ENCODE results near the gene PTPRN2.

PTPRN2 gene

DNA sequence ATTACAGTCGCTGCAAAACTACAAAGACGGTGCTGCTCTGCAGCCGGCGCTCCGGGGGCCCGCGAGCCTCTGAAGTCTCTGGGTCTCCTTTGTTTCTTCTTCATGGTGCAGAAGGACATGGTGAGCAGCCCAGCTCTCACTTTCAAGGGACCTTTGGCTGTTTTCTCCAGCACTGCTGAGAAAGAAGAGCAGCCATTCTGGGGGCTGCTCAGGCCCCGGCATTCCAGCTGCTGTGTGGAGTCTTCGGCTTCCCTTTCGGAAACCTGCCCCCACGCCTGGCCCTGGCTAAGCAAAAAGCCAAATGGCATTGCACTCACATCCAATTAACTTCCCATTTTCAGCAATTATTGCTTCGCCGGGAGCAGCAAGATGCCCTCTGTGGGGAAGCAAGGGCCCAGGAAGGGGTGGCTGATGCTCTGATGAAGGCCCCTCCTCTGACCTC, 555.7 kb downstream of the PTPRN2 start:
- no peak for DNase-seq

DNA sequence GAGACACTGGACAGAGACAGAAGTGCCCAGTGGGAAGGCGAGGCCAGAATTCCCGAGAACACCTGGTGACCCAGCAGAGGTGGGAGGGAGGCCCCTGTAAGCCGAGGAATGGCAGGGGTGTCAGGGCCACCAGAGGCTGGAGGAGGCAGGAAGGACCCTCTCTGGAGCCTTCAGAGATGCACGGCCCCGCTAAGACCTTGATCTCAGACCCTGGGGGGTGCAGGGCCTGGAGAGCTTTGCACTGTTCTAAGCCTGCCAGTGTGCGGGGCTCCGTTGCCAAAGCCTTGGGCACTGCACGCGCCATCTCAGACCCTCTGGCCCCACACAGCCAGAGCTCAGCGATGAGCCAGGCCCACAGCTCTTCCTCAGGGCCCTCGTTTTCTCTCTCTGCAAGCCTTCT, 557.1 kb downstream of the PTPRN2 start:
- DNase-seq = no peak

DNA sequence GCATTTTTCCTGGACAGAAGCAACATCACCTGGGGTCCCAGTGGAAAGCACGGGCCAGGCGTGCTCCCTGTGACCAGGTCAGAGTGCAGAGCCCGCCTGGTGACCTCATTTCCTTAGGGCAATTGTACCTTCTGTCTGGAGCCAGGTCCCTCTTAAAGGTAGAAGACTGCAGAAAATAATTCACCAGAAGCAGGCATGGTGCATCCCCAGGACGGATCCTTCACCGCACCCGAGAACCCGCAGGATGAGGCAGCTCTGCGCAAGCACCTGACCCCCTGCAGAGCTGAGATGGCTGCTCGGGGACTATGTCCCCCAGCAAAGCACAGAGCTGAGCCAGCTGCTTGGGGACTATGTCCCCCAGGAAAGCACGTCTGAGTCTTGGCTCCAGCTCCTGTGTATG, 557.6 kb downstream of the PTPRN2 start:
- no peak for DNase-seq

DNA sequence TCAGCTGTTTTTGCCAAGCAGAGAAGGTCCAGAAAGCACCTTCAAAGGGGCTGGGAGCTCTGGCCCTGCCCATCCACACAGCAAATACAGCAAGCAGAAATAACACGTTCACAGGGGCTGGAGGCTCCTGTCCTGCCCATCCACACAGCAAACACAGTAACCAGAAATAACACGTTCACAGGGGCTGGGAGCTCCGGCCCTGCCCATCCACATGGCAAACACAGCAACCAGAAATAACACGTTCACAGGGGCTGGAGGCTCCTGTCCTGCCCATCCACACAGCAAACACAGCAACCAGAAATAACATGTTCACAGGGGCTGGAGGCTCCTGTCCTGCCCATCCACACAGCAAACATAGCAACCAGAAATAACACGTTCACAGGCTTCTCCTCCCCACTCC, 558.1 kb downstream of the PTPRN2 start:
- DNase-seq = no peak

DNA sequence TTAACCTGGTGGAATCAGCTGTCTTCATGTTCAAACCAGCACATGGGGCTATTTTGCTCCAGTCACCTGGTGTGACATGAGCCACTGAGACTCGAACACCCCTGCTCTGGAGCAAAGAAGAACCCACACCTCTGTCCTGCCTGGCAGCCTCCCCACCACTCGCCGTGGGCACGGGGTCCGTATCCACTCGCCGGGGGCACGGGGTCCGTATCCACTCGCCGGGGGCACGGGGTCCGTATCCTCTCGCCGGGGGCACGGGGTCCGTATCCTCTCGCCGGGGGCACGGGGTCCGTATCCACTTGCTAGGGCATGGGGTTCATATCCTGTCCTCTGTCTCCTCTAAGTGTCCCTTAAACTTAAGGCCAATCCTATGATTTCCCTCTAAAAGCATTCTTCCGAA, 558.7 kb downstream of the PTPRN2 start:
- no peak for DNase-seq

DNA sequence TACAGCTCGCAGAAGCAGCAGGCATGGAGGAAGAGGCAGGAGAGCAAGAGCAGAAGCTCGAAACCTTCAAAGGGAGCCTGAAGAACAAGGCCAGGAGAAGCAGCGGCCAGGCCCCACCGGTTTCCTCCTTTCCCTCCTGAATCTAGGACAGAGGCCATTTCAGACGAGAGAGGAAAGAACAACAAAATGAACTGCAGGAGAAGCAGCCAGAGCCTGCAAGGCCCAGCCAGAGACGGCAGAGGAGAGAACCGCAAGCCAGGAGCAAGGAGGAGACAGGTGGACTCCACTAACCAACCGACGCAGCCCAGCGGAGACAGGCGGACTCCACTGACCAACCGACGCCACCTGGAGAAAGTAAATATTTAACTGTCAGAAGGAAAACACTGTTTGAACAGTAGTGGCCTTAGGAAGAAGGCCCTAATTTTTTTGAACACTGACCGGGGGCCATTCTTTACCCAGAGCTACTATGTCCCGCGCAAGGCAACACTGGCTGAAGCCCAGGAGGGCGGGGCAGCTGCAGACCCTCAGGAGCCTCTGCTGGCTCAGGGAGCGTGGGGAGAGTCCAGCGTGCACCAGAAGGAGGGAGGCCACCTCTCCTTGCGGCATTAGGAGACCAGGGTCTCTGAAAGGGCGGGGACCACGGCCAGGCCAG, 559.2 kb downstream of the PTPRN2 start:
- no peak for DNase-seq

DNA sequence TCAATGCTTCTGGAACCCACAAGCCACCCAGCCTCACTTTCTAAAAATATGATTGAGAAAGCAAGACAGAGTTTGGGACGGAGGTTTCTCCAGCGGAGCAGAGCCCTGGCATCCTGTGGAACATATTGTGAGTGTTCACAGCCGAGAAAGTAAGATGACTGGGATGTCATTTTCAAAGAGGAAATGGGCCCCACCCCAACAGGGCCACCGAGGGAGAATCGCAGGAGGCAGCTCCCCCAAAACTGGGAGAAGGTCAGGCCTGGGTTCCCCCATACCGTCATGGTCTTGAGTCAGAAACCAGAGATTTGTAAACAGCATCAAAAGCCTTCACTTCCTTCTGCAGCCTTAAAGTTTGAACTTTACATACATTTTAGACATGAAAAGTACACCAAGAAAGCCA, 560.0 kb downstream of the PTPRN2 start:
- DNase-seq = no peak

DNA sequence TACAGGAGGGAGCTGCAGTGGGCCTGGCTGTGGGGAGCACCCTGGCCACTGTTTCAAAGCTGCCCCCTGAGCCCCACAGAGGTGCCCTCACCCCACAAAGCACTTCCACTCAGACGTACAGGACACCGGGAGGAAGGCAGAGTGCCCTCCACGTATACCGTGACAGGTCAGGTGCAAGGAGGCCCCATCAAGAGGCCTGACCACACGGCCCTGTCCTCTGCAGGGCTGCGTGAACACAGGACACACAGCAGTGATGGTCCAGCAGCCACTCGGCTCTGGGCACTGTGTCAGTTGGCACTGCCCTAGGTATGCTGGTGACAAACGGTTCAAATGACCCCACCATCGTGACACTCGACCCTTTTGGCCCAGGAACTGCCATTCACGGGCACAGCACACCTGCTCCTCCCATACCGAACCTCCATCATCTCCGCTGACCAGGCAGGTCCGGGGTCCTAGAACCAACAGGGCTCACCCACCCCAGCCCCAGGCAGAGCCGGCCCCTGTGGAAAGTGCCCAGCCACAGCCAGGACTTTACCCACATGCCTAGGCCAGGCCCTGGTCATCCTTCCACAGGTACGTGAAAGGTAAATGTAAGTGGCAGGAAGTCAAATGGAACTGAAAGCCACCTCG, 560.9 kb downstream of the PTPRN2 start:
- DNase-seq = no peak

DNA sequence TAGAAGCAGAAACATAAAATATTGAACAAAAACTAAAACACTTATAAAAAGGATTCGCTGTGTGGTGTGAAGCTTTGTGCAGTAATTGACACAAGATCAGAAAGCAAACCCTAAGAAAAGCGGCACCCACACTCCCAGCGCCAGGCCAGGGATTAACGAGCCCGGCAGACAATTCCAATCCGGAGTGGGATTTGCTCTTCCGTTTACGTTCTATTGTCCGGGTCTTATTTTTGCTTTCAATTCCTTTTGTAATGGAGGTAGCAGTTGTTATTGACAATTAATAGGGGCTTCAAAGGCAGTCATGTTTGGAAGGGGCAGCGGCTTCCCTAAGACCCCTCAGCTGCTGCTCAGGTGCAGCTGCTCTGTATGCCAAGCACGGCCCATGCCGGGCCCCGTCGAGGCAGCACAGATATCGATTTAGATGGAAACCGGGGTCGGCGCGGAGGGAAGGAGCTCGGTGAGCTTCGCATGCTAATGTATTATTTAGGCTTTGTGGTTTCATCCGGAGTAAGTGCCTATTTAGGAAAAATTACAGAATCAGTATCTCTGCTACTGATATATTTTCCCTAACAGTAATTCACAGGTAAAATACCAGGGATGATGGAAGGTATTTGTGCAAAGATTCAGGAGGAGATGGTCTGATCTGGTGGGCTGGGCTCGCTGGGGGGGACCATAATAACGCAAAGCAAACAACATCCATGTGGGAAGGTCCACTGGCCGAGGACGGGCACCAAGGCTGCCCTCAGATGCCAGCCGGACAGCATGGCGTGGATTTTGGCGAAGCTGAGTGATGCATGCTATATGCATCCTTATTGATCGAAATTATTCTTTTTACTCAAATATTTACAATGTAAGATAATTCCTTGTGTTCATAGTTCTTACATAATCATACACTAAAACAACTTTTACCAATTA, 561.7 kb downstream of the PTPRN2 start:
- DNase-seq = no peak

DNA sequence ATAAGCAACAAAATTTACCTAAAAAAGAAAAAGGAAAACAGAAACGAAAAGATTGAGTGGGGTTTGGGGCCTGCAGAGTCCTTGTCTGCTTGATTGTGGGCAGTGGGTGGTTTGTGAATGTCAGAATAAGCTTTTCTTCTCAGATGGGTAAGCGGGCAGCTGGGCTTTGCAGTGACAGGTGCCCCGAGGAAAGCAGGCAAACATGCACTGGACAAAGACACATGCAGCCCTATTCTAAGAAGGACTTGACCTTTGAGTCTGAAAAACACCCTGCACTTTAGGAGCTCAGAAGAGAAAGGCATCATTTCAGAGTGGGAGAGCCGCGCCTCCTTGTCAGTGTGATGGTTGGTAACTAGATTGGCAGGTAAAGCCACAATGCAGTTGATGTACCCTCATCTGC, 562.7 kb downstream of the PTPRN2 start:
- DNase-seq = no peak

DNA sequence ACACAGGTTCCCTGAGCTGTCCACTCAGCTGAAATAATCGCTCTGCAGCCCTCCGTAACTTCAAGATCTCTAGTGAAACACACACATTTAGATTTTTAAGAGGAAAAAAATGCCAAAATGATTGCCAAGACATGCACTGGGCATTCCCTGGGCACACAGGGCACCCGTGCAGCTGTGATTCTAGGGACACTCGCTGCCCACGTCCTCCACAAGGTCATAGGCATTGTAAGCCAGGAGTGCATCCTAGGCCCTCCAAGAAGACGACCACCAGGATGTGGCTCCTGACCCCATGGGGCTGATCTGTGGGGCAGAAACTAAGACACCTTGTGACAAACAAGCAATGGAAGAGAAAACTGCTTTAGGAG, 563.3 kb downstream of the PTPRN2 start:
- no peak for DNase-seq

DNA sequence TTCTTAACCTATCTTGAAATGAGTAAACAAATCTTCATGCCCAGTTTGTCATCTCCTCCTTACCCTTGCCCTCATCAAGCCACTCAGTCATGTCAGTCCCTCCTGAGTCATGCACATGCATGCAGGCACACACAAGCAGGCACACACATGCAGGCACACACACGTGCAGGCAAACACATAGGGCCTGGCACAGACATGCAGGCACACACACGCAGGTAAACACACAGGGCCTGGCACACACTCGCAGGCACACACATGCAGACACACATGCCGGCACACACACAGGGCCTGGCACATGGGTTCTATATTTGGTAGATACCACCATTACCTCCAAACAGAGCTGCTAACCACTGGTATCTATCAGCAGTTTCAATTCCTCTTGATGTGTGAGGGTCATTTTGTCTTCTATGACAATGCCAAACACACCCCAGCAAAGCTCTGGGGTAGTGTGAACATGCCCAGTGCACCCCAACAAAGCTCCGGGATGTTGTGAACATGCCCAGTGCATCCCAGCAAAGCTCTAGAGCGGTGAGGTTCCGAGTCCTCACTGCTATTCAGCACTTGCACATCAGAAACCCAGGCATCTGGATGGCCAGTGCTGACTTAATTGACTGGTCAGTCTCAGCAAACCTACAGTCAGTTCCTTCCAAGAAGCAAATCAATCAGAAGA, 563.8 kb downstream of the PTPRN2 start:
- DNase-seq = no peak

DNA sequence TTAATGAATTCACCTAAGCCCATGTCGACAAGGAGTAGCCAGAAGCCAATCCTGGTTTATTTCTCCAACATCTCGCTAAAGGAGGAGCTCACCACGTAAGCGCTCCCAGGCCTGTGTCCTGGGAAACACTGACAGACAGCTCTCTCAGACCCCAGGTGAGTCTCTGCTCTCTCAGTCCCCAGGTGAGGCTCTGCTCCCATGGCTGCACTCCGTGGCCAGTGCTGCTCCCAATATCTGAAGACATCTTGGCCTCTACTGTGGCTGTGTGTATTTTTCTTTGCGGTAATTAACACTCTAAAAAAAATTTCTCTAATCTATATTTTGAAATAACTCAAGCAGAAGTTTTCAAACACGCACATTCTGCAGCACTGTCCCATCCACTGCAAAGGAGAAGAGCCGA, 564.5 kb downstream of the PTPRN2 start:
- no peak for DNase-seq

DNA sequence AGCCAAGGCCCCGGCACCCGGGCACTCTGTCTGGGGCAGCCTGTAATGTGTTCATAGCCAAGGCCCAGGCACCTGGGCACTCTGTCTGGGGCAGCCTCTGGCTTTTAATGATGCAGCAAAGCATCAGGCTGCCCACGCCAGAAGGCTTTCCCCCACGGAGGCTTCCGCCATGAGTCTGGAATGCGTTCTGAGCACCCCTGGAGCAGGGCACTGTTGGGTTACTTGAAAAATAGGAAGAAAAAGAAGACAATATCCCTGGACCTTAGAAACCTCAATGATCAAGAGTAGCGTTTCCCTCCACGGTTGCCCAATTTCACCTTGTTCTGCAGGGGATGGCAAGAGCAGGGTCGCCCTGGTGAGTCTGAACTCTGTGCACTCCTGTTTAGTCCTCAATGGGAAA, 565.0 kb downstream of the PTPRN2 start:
- DNase-seq = no peak

DNA sequence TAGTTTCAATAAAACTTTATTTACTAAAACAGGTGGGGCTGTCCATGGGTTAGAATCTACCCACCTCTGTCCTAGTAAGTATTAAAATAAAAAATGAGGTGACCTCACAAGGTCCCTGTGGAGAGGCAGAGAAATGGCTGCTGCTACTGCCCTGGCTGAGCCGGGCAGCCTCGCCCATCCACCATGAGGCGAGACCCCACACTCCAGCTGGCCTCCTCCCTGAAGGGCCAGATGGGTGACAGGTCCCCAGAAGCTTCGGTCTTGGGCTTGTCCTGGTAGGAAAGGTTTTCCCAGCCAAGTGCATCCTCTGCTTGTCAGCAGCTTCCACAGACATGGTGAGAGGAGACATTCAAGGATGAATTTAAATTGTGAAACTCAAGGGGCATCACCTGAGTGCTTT, 565.8 kb downstream of the PTPRN2 start:
- no peak for DNase-seq

DNA sequence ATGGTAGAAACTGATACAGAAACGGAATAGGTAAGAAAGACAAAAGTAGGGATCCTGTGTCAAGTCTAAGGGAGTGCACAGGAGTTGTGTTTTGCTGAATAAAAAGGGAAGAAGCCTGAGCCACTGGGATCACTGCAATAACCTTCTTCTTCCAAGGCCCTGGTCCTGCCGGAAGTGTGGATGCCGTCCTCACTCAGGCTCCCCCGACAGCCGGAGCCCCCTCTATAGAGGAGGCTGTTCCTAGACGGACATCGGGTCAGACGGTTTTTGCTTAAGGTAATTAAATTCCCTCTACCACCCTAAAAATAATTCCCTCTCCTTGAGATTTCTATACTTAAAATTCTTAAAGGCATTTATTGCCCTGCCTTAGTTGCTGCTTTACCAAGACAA, 566.9 kb downstream of the PTPRN2 start:
- DNase-seq = no peak

DNA sequence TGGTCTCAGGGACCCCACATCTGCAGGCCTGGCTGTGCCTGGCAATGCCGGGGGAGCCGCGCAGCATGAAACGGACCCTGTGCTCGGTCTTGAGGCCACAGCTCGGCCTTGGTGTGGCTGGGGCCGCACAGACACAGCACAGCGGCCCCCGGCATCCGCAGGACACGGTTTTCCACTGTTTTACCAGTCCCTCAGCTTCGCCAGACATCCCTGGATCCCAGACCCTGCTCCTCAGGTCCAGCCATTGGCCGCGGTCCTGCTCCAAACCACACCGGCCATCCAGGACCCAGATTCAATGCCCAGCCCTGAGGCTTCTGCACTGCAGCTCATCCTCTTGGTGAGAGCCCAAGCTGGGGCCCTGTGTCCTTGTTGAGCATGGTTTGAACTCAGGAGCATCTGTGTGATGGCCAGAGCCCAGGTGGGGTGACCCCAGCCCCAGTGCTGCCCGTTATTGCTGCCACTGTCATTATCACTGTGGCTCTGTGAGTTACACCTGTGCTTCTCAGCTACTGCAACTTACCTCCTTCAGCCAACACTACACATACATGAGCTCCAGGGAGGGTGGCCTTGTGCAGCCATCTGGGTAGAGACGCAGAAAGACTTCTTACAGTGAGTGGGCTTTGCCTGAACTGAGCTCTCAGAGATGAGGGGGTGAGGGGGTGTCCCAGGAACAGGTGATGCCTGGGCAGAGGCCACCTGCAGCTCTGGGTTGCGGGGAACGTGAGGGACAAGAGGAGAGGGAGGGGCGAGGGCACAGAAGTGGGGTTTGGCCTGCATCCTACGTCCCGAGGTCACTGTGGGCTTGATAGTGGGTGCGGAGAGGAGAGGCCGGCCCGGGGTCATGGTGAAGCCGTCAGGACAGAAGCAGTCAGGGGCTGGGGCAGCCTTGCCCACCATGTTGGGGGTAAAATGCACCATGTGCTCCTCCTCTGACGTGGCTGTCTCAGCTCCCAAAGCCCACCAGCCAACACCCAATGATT, 567.6 kb downstream of the PTPRN2 start:
- DNase-seq = no peak

DNA sequence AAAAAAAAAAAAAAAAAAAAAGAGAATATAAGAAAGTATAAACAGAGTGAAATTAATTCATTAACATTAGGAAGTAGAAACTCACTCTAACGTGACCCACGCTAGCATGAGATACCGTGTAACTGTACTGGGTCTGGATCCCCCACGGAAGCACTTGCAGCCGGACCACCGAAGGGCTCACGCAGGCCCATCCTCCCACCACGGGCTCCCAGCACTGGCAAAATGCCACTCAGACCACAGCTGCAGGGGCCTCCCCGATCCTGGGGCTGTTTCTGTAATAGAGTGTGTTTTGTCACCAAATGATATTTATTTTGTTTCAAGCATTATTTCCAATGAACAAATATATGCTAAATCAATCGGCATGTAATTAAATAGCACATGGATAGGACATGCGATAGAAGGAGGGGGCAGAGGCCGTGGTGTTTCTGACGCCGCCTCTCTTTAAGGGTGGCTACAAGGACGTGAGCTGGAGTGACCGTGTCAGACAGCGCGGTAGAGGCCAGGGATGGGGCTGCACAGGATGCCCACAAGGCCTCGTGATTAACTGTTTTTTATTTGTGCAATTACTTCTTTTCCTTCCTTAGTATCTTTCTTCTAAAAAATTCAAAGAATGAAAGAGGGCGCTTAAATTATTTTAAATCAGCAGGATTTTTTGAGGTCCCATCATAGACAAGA, 568.5 kb downstream of the PTPRN2 start:
- no peak for DNase-seq

DNA sequence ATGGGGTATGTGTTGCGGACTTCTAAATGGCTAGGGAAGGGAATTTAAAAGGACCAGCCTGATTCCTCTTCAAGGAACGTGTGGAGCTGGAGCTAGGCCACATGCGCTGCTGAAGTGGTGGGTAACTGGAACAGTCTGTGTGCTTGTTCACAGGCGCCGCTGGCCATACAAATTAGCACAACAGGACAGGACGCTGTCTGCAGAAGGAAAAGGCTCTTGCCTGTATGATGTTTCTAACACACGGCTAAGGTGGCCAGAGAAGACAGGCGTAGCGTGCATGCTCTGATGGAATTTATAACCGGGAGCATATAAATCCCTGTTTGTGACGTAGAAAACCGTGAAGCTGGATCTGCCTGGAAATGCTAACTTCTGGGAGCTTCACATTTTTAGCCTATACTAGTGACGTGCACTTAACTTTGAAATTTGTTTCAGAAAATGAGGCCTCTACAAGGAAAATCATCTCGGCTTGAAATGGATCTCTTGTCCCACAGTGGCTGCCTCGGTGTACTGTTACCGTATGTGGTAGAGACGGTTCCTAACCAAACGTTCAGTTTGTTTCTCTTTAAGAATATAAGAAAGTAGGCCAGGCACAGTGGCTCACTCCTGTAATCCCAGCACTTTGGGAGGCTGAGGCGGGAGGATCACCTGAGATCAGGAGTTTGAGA, 569.4 kb downstream of the PTPRN2 start:
- no peak for DNase-seq

DNA sequence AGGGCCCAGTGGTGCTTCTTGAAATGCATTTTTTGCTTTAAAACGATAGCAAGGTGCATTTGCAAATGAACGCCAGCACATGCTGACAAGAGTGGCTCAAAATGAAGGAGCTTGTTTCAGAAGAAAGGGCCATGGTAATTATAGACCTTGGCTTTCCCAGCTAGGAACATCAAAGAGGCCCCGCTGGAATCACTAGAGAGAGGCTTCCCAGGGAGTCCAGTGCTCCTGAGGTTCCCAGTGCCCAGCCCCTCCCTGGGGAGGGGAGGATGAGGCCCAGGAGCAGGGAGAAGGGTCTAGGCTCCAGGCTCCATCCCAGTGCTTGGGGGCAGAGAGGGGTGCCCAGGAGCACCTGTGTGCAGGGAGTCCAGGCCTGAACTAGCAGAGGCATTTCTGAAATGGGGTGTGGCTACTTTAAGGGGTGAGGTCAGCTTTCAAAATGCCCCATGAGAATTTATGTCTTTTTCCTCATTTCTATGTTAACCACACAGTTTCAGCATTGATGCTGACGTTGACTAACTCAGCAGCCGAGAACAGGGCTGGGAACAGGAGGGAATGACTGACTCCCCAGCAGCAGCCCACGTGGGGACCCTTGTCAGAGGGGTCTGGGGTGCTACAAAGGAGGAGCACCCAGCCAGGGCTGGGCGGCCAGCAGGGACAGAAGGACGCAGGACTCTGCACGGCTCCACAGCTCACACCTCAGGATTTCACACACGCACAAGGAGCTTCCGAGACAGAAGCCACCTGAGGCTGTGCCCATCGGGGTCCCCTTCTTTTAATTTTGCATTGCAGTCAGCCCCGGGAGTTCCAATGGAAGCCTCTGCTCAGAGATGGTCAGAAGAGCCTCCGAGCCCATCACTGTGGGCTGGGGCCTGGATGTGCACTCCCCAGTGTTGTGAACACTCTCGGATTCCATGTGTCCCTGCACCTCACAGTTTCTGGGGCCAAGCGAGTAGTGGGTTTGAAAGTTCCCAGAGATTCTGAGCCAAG, 570.2 kb downstream of the PTPRN2 start:
- no peak for DNase-seq
